Stimulated activated memory B cell treated with anti-CD40 and anti-IgM and Interleukin-4, amounts not matched to agents 10 μg/mL and 1 μg/mL and 100 μg/mL, for 72 hours (primary cell): ENCODE data around the gene PLA2G3.
A peak's percentile ranks its signal among the peaks of the same experiment; 100 is the strongest.
"Not testable (repeated sequence)": the region's sequence is repeated elsewhere in the genome, so short reads cannot be mapped to it uniquely, and the experiment has no call there.

Experiments used
- ATAC-seq: fragments of 150-1000 bp; cut with Tn5 transposase; 2 replicates; pipeline ENCODE4 v1.10.0; 2021
- H3K27ac Mint-ChIP-seq: one replicate; pipeline ENCODE4 v1.8.0; 2022; ENCODE audit warnings: mild to moderate bottlenecking, mixed read lengths
- H3K27me3 Mint-ChIP-seq: one replicate; pipeline ENCODE4 v1.8.0; 2022; ENCODE audit warnings: mixed read lengths
- H3K36me3 Mint-ChIP-seq: one replicate; pipeline ENCODE4 v1.8.0; 2022; ENCODE audit warnings: mixed read lengths
- H3K4me1 Mint-ChIP-seq: one replicate; pipeline ENCODE4 v1.8.0; 2022; ENCODE audit warnings: mixed read lengths
- H3K4me3 Mint-ChIP-seq: one replicate; pipeline ENCODE4 v1.8.0; 2022; ENCODE audit warnings: mild to moderate bottlenecking, moderate library complexity, mixed read lengths
- H3K9me3 Mint-ChIP-seq: one replicate; pipeline ENCODE4 v1.8.0; 2022; ENCODE audit warnings: mixed read lengths

The PLA2G3 gene

GRCh38 chr22:31139866-31140716, at the start of gene PLA2G3:
TSS of gene PLA2G3 (minus strand) at chr22:31140508. CDS start at chr22:31140354, 154 bp downstream.
- Mint-ChIP-seq H3K27ac (peak within 1 kb of the TSS; percentile 14), H3K27me3 (peaks cover 34% of the 10 kb centered on the region), H3K4me3 (no peak within 1 kb of the TSS), H3K4me1 (no peaks in the 10 kb centered on the region), H3K36me3 (no peaks in the 10 kb centered on the region), H3K9me3 (peaks cover 3% of the 10 kb centered on the region)
- ATAC-seq = no peak

- H3K36me3 Mint-ChIP-seq = peaks cover 39% of the 10 kb centered on the region
- H3K9me3 Mint-ChIP-seq = no peaks in the 10 kb centered on the region
- no peaks in the 10 kb centered on the region for H3K4me1 Mint-ChIP-seq
- ATAC-seq = no peak
- H3K4me3 Mint-ChIP-seq = no peak overlapping the region
- H3K27me3 Mint-ChIP-seq = no peaks in the 10 kb centered on the region
- H3K27ac Mint-ChIP-seq = no peak overlapping the region
These were observed 47.3 kb upstream of the PLA2G3 start for GRCh38 chr22:31187627-31188026.

GRCh38 chr22:31185056-31185455, 44.7 kb upstream of the PLA2G3 start:
- Mint-ChIP-seq H3K36me3 (peaks cover 40% of the 10 kb centered on the region), H3K27me3 (no peaks in the 10 kb centered on the region), H3K4me3 (no peak overlapping the region), H3K9me3 (peaks cover 2% of the 10 kb centered on the region), H3K27ac (no peak overlapping the region), H3K4me1 (no peaks in the 10 kb centered on the region)
- ATAC-seq = no peak

- no peak overlapping the region for H3K27ac Mint-ChIP-seq
- peaks cover 9% of the 10 kb centered on the region for H3K4me1 Mint-ChIP-seq
- no peak for ATAC-seq
- peaks cover 2% of the 10 kb centered on the region for H3K9me3 Mint-ChIP-seq
- H3K27me3 Mint-ChIP-seq = no peaks in the 10 kb centered on the region
- no peak overlapping the region for H3K4me3 Mint-ChIP-seq
- H3K36me3 Mint-ChIP-seq = peaks cover 40% of the 10 kb centered on the region
These were observed 43.7 kb upstream of the PLA2G3 start for GRCh38 chr22:31184015-31184414.

GRCh38 chr22:31179345-31179744, 39.0 kb upstream of the PLA2G3 start:
- Mint-ChIP-seq H3K9me3 (peaks cover 2% of the 10 kb centered on the region), H3K4me1 (peaks cover 9% of the 10 kb centered on the region), H3K4me3 (no peak overlapping the region), H3K27ac (no peak overlapping the region), H3K27me3 (no peaks in the 10 kb centered on the region), H3K36me3 (peaks cover 22% of the 10 kb centered on the region)
- no peak for ATAC-seq

GRCh38 chr22:31178859-31179258, 38.6 kb upstream of the PLA2G3 start:
- no peak overlapping the region for H3K27ac Mint-ChIP-seq
- peaks cover 2% of the 10 kb centered on the region for H3K9me3 Mint-ChIP-seq
- H3K36me3 Mint-ChIP-seq = peaks cover 18% of the 10 kb centered on the region
- no peak for ATAC-seq
- H3K4me1 Mint-ChIP-seq = peaks cover 10% of the 10 kb centered on the region
- H3K4me3 Mint-ChIP-seq = no peak overlapping the region
- H3K27me3 Mint-ChIP-seq = no peaks in the 10 kb centered on the region

GRCh38 chr22:31177420-31178162, 37.3 kb upstream of the PLA2G3 start:
- Mint-ChIP-seq H3K4me1 (peaks cover 16% of the 10 kb centered on the region), H3K9me3 (peaks cover 2% of the 10 kb centered on the region), H3K4me3 (no peak overlapping the region), H3K27ac (no peak overlapping the region), H3K36me3 (peaks cover 18% of the 10 kb centered on the region), H3K27me3 (no peaks in the 10 kb centered on the region)
- no peak for ATAC-seq

- Mint-ChIP-seq H3K9me3 (peaks cover 2% of the 10 kb centered on the region), H3K27me3 (no peaks in the 10 kb centered on the region), H3K4me3 (no peak overlapping the region), H3K36me3 (peaks cover 18% of the 10 kb centered on the region), H3K27ac (no peak overlapping the region), H3K4me1 (peaks cover 16% of the 10 kb centered on the region)
- no peak for ATAC-seq
These were observed 36.6 kb upstream of the PLA2G3 start for GRCh38 chr22:31176923-31177322.

- ATAC-seq = no peak
These were observed 33.3 kb upstream of the PLA2G3 start for GRCh38 chr22:31173386-31174145.

GRCh38 chr22:31171734-31172133, 31.4 kb upstream of the PLA2G3 start:
- not testable (repeated sequence) for H3K9me3 Mint-ChIP-seq, H3K27ac Mint-ChIP-seq, H3K4me3 Mint-ChIP-seq, ATAC-seq, H3K27me3 Mint-ChIP-seq
- H3K36me3 Mint-ChIP-seq = peaks cover 27% of the 10 kb centered on the region
- peaks cover 31% of the 10 kb centered on the region for H3K4me1 Mint-ChIP-seq

More at GRCh38 chr22:31173386-31174145, 33.3 kb upstream of the PLA2G3 start:
- H3K27ac Mint-ChIP-seq = no peak overlapping the region
- H3K9me3 Mint-ChIP-seq = no peaks in the 10 kb centered on the region
- H3K27me3 Mint-ChIP-seq = no peaks in the 10 kb centered on the region
- no peak overlapping the region for H3K4me3 Mint-ChIP-seq
- peaks cover 20% of the 10 kb centered on the region for H3K4me1 Mint-ChIP-seq
- H3K36me3 Mint-ChIP-seq = peaks cover 18% of the 10 kb centered on the region

- Mint-ChIP-seq H3K36me3 (peaks cover 31% of the 10 kb centered on the region), H3K9me3 (no peaks in the 10 kb centered on the region), H3K27ac (no peak overlapping the region), H3K27me3 (no peaks in the 10 kb centered on the region), H3K4me3 (no peak overlapping the region), H3K4me1 (peaks cover 37% of the 10 kb centered on the region)
- ATAC-seq = no peak
These were observed 30.7 kb upstream of the PLA2G3 start for GRCh38 chr22:31170971-31171370.

GRCh38 chr22:31162015-31162765, 21.9 kb upstream of the PLA2G3 start:
- Mint-ChIP-seq H3K4me3 (no peak overlapping the region), H3K9me3 (no peaks in the 10 kb centered on the region), H3K36me3 (peaks cover 23% of the 10 kb centered on the region), H3K4me1 (peaks cover 44% of the 10 kb centered on the region), H3K27ac (peak overlapping the region; percentile 96), H3K27me3 (no peaks in the 10 kb centered on the region)
- no peak for ATAC-seq

- no peak for ATAC-seq
- no peaks in the 10 kb centered on the region for H3K27me3 Mint-ChIP-seq
- peaks cover 16% of the 10 kb centered on the region for H3K36me3 Mint-ChIP-seq
- peak overlapping the region; percentile 96 for H3K27ac Mint-ChIP-seq
- peak overlapping the region; percentile 95 for H3K4me3 Mint-ChIP-seq
- H3K9me3 Mint-ChIP-seq = no peaks in the 10 kb centered on the region
- H3K4me1 Mint-ChIP-seq = peaks cover 40% of the 10 kb centered on the region
These were observed 21.1 kb upstream of the PLA2G3 start for GRCh38 chr22:31161386-31161785.

- H3K27me3 Mint-ChIP-seq = no peaks in the 10 kb centered on the region
- peak; percentile 55 for ATAC-seq
- peaks cover 10% of the 10 kb centered on the region for H3K36me3 Mint-ChIP-seq
- peaks cover 37% of the 10 kb centered on the region for H3K4me1 Mint-ChIP-seq
- no peaks in the 10 kb centered on the region for H3K9me3 Mint-ChIP-seq
- peak overlapping the region; percentile 96 for H3K27ac Mint-ChIP-seq
- peak overlapping the region; percentile 95 for H3K4me3 Mint-ChIP-seq
These were observed 20.1 kb upstream of the PLA2G3 start for GRCh38 chr22:31160328-31160978.
